Colonic mucosa (tissue), 4 donors: ENCODE data around the gene GOLIM4. TPM values are rescaled to one million over a fixed set of nuclear protein-coding genes. Genes with fewer than 3 reads are reported as not detected.

ENCODE experiments used
- DNase-seq: peaks from one replicate; pipeline ENCODE4 v3.0.0-alpha.2; 2020
- H3K27ac ChIP-seq: fragments of 200-600 bp; one replicate; pipeline ENCODE4 v1.8.0; 2021
- H3K27me3 ChIP-seq: fragments of 200-600 bp; one replicate; pipeline ENCODE4 v1.8.0; 2021
- H3K36me3 ChIP-seq: fragments of 200-600 bp; one replicate; pipeline ENCODE4 v1.8.0; 2021
- H3K4me1 ChIP-seq: fragments of 200-600 bp; one replicate; pipeline ENCODE4 v1.8.0; 2021; ENCODE audit warnings: mild to moderate bottlenecking
- H3K4me3 ChIP-seq: fragments of 200-600 bp; one replicate; pipeline ENCODE4 v1.8.0; 2021
- H3K9ac ChIP-seq, 2 donors: one replicate each; pipeline ENCODE4 v1.7.0; 2013; ENCODE audit warnings: control low read depth in 2 of 2, low read depth in 2 of 2, low read length in 2 of 2
- H3K9me3 ChIP-seq: fragments of 200-600 bp; one replicate; pipeline ENCODE4 v1.8.0; 2021
- CTCF ChIP-seq: fragments of 200-600 bp; IDR thresholded peaks from one replicate; pipeline ENCODE4 v1.8.0; 2022; ENCODE audit warnings: antibody characterized with exemption, mild to moderate bottlenecking
- intact Hi-C: fragments of 100-400 bp; cut with DNase I; formaldehyde crosslinking; loops from one replicate; pipeline ENCODE4 v1.14.1; 2022
- total RNA-seq, 2 donors: library from RNA; stranded (reverse); fragmentation: NEBNext Ultra II Directional in 1 of 2; extraction: Animal tissue kit (Norgen Biotek cat#: 25700) in 1 of 2; gene quantifications; one replicate each; pipeline ENCODE4 v1.2.1, GENCODE V29; 2021
- donor health status: healthy.
- donor health status: DM: no; HTN: no; CAD: no.
- donor health status: DM: no; HTN: no; CAD: no.

Gene GOLIM4
- total RNA-seq, 2 donors from 2014 or later: 73.8 to 79.4 TPM

- no peaks in the 10 kb centered on the region for H3K27me3 ChIP-seq
- DNase-seq: no peak
- no peak overlapping the region for H3K4me3 ChIP-seq
- peaks cover 9% of the 10 kb centered on the region for H3K4me1 ChIP-seq
- intact Hi-C loops: loop anchor here (10.0 kb wide), 1 partner anchor 50 kb away; no protein-coding TSS in a partner anchor
- no peaks in the 10 kb centered on the region for H3K36me3 ChIP-seq
- no peak for TF ChIP-seq CTCF
- H3K27ac ChIP-seq: peak overlapping the region; percentile 60
- H3K9ac ChIP-seq: no peak overlapping the region
- no peaks in the 10 kb centered on the region for H3K9me3 ChIP-seq
These were observed 41.3 kb downstream of the GOLIM4 start for GRCh38 chr3:168054447-168054846.

GRCh38 chr3:168053115-168053514 lies 42.6 kb downstream of the GOLIM4 start:
- intact Hi-C loops: loop anchor here (10.0 kb wide), 1 partner anchor 52 kb away; no protein-coding TSS in a partner anchor

GRCh38 chr3:168052515-168052914 lies 43.2 kb downstream of the GOLIM4 start:
- no peak for DNase-seq
- no peaks in the 10 kb centered on the region for H3K9me3 ChIP-seq
- peaks cover 9% of the 10 kb centered on the region for H3K4me1 ChIP-seq
- TF ChIP-seq CTCF: no peak
- H3K27ac ChIP-seq: no peak overlapping the region
- no peaks in the 10 kb centered on the region for H3K36me3 ChIP-seq
- intact Hi-C loops: loop anchor here (10.0 kb wide), 1 partner anchor 52 kb away; no protein-coding TSS in a partner anchor
- H3K9ac ChIP-seq: no peak overlapping the region
- no peak overlapping the region for H3K4me3 ChIP-seq
- H3K27me3 ChIP-seq: no peaks in the 10 kb centered on the region

More at GRCh38 chr3:168053115-168053514, 42.6 kb downstream of the GOLIM4 start:
- no peak for DNase-seq
- Histone ChIP-seq H3K4me1 (peaks cover 9% of the 10 kb centered on the region), H3K36me3 (no peaks in the 10 kb centered on the region), H3K9me3 (no peaks in the 10 kb centered on the region), H3K27me3 (no peaks in the 10 kb centered on the region), H3K9ac (no peak overlapping the region), H3K4me3 (no peak overlapping the region), H3K27ac (no peak overlapping the region)
- no peak for TF ChIP-seq CTCF

GRCh38 chr3:168051531-168052471 lies 43.9 kb downstream of the GOLIM4 start:
- TF ChIP-seq CTCF: no peak
- H3K36me3 ChIP-seq: no peaks in the 10 kb centered on the region
- peaks cover 9% of the 10 kb centered on the region for H3K4me1 ChIP-seq
- intact Hi-C loops: loop anchor here (10.0 kb wide), 1 partner anchor 53 kb away; no protein-coding TSS in a partner anchor
- H3K9ac ChIP-seq: peak overlapping the region in 1 of 2 donors; percentile 38
- H3K27me3 ChIP-seq: no peaks in the 10 kb centered on the region
- no peaks in the 10 kb centered on the region for H3K9me3 ChIP-seq
- peak overlapping the region; percentile 45 for H3K27ac ChIP-seq
- DNase-seq: no peak
- no peak overlapping the region for H3K4me3 ChIP-seq

- no peaks in the 10 kb centered on the region for H3K27me3 ChIP-seq
- TF ChIP-seq CTCF: no peak
- intact Hi-C loops: loop anchor here (10.0 kb wide), 1 partner anchor 54 kb away; no protein-coding TSS in a partner anchor
- H3K36me3 ChIP-seq: no peaks in the 10 kb centered on the region
- peaks cover 6% of the 10 kb centered on the region for H3K4me1 ChIP-seq
- H3K9me3 ChIP-seq: no peaks in the 10 kb centered on the region
- H3K27ac ChIP-seq: no peak overlapping the region
- no peak overlapping the region for H3K4me3 ChIP-seq
- H3K9ac ChIP-seq: peak overlapping the region in 1 of 2 donors; percentile 38
- no peak for DNase-seq
These were observed 44.7 kb downstream of the GOLIM4 start for GRCh38 chr3:168051070-168051469.
